ENCODE results near the gene ELOVL4.

DNA sequence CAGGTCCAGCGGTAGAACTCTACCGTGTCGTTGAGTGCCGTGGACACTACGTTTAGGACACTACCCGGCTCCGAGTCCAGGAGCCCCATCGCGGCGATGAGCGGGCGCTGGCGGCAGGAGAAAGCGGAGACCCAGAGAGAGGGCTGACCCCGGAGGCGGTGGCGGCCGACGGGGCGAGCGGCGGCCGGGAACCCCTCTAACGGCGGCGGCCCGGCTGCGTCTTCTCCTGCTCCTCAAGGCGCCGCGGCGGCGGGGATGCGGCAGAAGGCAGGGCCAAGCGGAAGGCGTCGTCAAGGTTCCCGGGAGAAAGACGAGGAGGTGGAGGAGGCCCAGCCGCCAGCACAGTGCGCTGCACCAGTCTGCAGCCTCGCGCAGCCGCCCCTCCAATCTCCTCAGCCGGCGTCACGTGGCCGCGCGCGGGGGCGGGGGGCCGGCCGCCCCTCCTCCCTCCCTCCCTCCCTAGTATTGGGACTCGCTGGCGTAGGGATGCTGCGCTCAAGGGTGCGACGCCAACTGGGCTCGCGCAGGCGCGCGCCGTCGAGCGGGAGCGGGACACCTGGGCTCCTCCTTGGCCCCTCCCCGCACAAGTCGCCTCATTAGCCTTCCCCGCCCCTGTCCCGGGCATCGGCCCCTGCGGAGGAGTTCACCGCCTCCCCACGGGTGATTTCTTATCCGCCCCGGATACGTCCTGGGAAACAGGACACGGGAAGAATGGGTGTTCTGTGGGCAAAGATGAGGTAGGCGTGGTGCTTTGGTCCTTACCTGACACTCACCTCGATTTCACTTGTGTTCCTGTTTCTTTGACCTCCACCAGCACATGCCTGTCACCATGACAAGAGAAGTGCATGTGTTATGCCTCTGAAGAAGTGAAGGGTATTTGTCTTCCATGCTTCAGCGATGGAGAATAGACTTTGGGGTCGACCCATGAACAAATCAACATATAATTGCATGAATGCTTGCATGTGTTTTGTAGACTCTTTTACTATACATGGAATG lies at the start of gene ELOVL4:
- TF ChIP-seq POLR2AphosphoS5 (IDR thresholded peaks at IDR 0.05; ENCODE audit: borderline replicate concordance, low read depth, low read length) (peak; percentile 91), EZH2 (IDR thresholded peaks at IDR 0.05) (no peak), FOXP2 (optimal IDR thresholded peaks at IDR 0.05; ENCODE audit: control extremely low read depth, extremely low read length, insufficient read depth) (peak; percentile 44)
